A549 treated with RU486 at 1 μM for 4 hours (cell line): ENCODE results near the gene BBS10. TPM values are rescaled to one million over a fixed set of nuclear protein-coding genes. Genes with fewer than 3 reads are reported as not detected.

Experiments
- total RNA-seq: library from RNA; stranded (reverse); fragments of 200-300 nt; extraction: Qiagen RNA extraction; gene quantifications from 5 replicates; pipeline ENCODE4 v1.2.3, GENCODE V29; 2022; ENCODE audit warnings: low read depth

The BBS10 gene
- 1.2 to 5.2 TPM (median 4.2 TPM) in 5 replicates for total RNA-seq

DNA sequence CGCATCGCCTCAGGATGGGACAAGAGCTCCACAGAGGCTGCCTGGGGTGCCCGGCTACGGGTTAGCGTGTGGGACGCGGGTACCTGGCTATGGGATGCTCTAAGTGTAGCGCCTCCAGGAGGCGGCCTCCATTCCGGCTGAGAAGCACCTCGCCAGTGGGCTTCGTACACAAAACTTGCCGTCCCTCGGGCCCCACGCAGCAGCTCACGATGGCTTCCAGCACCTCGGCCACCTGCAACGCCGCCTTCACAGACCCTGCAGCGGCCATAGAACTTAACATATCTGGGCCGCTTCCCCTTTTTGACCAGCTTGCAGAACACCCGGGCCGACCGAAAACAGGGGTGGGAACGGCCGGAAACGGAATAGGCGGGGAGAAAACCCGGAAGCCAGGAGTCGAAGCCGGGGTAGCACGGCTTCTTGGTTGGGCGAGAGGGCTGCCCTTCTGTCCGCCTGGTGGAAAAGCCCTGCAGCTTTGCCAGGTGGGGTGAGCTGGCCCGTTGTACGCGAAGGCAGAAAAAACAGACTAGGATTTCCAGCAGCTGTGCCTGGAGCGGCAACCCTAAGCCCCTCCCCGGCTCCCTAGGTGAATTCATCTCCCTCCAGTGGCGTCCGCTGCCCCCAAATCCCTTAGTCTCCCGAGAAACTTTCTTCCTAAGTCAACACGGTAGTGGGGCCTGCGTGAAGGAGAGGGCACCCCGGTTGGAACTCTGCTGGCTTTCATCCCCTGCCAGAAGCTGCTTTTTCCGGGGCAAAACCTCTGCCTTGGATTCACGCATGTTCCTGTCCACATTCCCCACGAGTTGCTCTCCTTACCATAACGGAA is at the start of gene BBS10:
Gene BBS10, minus strand, starts transcription at position 337 of the 823 bp plus-strand sequence. Its CDS starts 57 bp downstream, at position 280.

Other genes with a start within 250 kb of the BBS10 start
- gene OSBPL8, start 211.4 kb upstream of the BBS10 start, total RNA-seq, result 7.6 to 19.1 TPM (median 18.0 TPM) in 5 replicates